Esophagus squamous epithelium (tissue), 5 donors: ENCODE results near the gene RAP2A. TPM values are rescaled to one million over a fixed set of nuclear protein-coding genes. Genes with fewer than 3 reads are reported as not detected.
A peak's percentile ranks its signal among the peaks of the same experiment; 100 is the strongest.

ENCODE experiments used
- DNase-seq: peaks from one replicate; lab custom pipeline; 2025; lab: John Stamatoyannopoulos, UW
- H3K27ac ChIP-seq, 4 donors: fragments of 200-600 bp; sonication (generic); one replicate each; pipeline ENCODE4 v1.5.1; 2016 to 2019; ENCODE audit warnings: mild to moderate bottlenecking in 1 of 4
- H3K27me3 ChIP-seq, 4 donors: fragments of 200-600 bp; sonication (generic); 1 replicate in 3 of 4; 2 replicates in 1 of 4; pipeline versions ENCODE4 v1.5.1 to v1.6.0; 2017 to 2021; ENCODE audit warnings: antibody characterized with exemption in 1 of 4
- H3K36me3 ChIP-seq, 3 donors: fragments of 200-600 bp; sonication (generic); one replicate each; pipeline ENCODE4 v1.5.1; 2016 to 2019
- H3K4me1 ChIP-seq, 3 donors: fragments of 200-600 bp; sonication (generic); one replicate each; pipeline ENCODE4 v1.5.1; 2017 to 2019
- H3K4me3 ChIP-seq, 4 donors: fragments of 200-600 bp; sonication (generic); 1 replicate in 3 of 4; 2 replicates in 1 of 4; pipeline ENCODE4 v1.5.1; 2016 to 2019; ENCODE audit warnings: mild to moderate bottlenecking in 2 of 4, moderate library complexity in 1 of 4
- H3K9me3 ChIP-seq, 3 donors: fragments of 200-600 bp; sonication (generic); one replicate each; pipeline ENCODE4 v1.5.1; 2016 to 2019
- POLR2A ChIP-seq, 4 donors: fragments of 450-650 bp; IDR thresholded peaks; one replicate each; pipeline ENCODE4 v1.6.1; 2017; ENCODE audit warnings: antibody characterized with exemption in 4 of 4, mild to moderate bottlenecking in 4 of 4, moderate library complexity in 3 of 4
- WGBS, 2 donors: methylation state at CpG; one replicate each; pipeline ENCODE4 v1.1.5; 2018; 5-methylcytosine and 5-hydroxymethylcytosine counted together
- intact Hi-C: fragments of 100-400 bp; cut with DNase I; formaldehyde crosslinking; loops from one replicate; pipeline ENCODE4 v1.15.0; 2022
- total RNA-seq, 4 donors: library from RNA; depleted of rRNA; stranded (reverse); fragments of >200 nt; gene quantifications; one replicate each; pipeline ENCODE4 v1.1.0, GENCODE V29; 2016
- TF ChIP-seq, protein P1 (sequence below), 6 experiments: fragments of 450-650 bp in 4 of 6; fragments of 200-600 bp in 2 of 6; sonication (generic) in 2 of 6; IDR thresholded peaks; one replicate each; pipeline ENCODE4 v1.5.1; 2016 to 2019; ENCODE audit warnings: antibody characterized with exemption in 6 of 6, mild to moderate bottlenecking in 4 of 6, moderate library complexity in 4 of 6
- donor health status: DM: yes; HTN: yes; CAD: no.

RAP2A gene
- total RNA-seq, 4 donors from 2014 or later = 20.3 to 29.1 (median 26.7) TPM

- Histone ChIP-seq H3K9me3 (no peaks in the 10 kb centered on the region), H3K4me1 (peaks cover 0 to 7% (median 0%) of the 10 kb centered on the region in 3 donors), H3K4me3 (no peak overlapping the region), H3K36me3 (no peaks in the 10 kb centered on the region), H3K27me3 (no peaks in the 10 kb centered on the region), H3K27ac (no peak overlapping the region)
- TF ChIP-seq POLR2A (IDR thresholded peaks at IDR 0.05) = no peak
- TF ChIP-seq, protein P1, sequence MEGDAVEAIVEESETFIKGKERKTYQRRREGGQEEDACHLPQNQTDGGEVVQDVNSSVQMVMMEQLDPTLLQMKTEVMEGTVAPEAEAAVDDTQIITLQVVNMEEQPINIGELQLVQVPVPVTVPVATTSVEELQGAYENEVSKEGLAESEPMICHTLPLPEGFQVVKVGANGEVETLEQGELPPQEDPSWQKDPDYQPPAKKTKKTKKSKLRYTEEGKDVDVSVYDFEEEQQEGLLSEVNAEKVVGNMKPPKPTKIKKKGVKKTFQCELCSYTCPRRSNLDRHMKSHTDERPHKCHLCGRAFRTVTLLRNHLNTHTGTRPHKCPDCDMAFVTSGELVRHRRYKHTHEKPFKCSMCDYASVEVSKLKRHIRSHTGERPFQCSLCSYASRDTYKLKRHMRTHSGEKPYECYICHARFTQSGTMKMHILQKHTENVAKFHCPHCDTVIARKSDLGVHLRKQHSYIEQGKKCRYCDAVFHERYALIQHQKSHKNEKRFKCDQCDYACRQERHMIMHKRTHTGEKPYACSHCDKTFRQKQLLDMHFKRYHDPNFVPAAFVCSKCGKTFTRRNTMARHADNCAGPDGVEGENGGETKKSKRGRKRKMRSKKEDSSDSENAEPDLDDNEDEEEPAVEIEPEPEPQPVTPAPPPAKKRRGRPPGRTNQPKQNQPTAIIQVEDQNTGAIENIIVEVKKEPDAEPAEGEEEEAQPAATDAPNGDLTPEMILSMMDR (IDR thresholded peaks at IDR 0.05) = no peak
- WGBS, 2 donors = 86 to 90% methylated on average over 3 of the region's 3 CpGs
- no peak for DNase-seq
- intact Hi-C loops = no loop called here
Measured at GRCh38 chr13:97426695-97427094, 7.3 kb upstream of the RAP2A start.

- H3K4me3 ChIP-seq = peak overlapping the region in 2 of 4 donors; percentile 5 to 10
- TF ChIP-seq, protein P1 (IDR thresholded peaks at IDR 0.05) = no peak
- TF ChIP-seq POLR2A (IDR thresholded peaks at IDR 0.05) = no peak
- no peak overlapping the region for H3K27ac ChIP-seq
- no peaks in the 10 kb centered on the region for H3K9me3 ChIP-seq
- DNase-seq = no peak
- H3K27me3 ChIP-seq = no peaks in the 10 kb centered on the region
- peaks cover 0 to 15% (median 0%) of the 10 kb centered on the region in 3 donors for H3K4me1 ChIP-seq
- intact Hi-C loops = no loop called here
- H3K36me3 ChIP-seq = no peaks in the 10 kb centered on the region
- 57 to 67% methylated on average over 5 to 6 of the region's 6 CpGs for WGBS, 2 donors
Measured at GRCh38 chr13:97429681-97430081, 4.3 kb upstream of the RAP2A start.

DNA sequence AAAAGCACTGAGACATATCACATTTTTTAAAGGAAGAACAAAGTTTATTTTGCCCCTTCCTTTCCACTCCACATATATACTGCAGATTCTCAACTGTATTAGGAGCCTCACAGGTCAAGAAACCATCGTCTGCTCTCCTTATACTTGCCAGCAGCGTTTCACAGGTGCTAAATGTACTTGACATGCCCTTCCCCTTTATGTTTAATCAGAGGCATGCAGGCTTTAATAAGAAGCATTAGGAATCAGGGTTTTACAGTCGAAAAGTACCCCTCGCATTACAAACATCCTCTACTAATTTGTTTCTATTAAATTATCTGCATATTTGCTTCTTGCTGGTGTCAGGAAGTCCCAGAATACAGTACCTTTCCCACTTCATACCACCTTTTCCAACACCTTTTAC is 3.7 kb upstream of the RAP2A start:
- WGBS, 2 donors = 73 to 76% methylated on average over 4 of the region's 4 CpGs
- no peak for TF ChIP-seq POLR2A (IDR thresholded peaks at IDR 0.05)
- TF ChIP-seq, protein P1 (IDR thresholded peaks at IDR 0.05) = no peak
- no peak overlapping the region for H3K27ac ChIP-seq
- intact Hi-C loops = no loop called here
- H3K27me3 ChIP-seq = no peaks in the 10 kb centered on the region
- H3K4me1 ChIP-seq = peaks cover 0 to 20% (median 0%) of the 10 kb centered on the region in 3 donors
- no peak for DNase-seq
- H3K4me3 ChIP-seq = no peak overlapping the region
- H3K36me3 ChIP-seq = no peaks in the 10 kb centered on the region
- H3K9me3 ChIP-seq = no peaks in the 10 kb centered on the region

DNA sequence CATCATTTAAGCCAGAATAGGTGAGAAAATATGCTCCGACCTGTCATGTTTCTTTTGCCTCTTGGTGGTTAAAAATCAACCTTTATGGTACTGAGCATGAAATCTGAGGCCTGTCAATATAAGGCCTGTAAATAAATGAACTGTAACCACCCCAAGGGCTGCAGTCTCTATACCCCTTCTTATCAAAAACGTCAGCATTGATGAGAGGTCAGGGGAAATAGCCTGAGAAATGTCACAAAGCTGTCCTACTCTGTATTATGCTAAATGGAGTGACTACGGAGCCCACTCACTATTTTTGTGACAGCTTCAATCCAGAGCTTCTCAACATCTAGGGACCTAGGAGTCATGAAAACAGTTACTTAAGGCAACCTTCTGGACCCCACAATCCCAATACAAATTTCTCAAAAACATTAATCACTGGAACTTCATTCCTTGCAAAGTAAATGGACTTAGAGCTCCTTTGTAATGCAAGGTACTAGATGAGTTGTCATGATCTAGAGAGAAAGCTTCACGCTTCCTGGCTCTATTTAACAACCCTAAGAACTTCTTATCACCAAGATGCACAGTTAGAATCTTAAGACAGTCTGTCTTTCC is 2.7 kb upstream of the RAP2A start:
- H3K36me3 ChIP-seq = no peaks in the 10 kb centered on the region
- H3K9me3 ChIP-seq = no peaks in the 10 kb centered on the region
- H3K4me1 ChIP-seq = peaks cover 2 to 30% (median 6%) of the 10 kb centered on the region in 3 donors
- 67 to 83% methylated on average over 3 to 4 of the region's 4 CpGs for WGBS, 2 donors
- H3K27ac ChIP-seq = peak overlapping the region in 1 of 4 donors; percentile 11
- no peak for DNase-seq
- H3K4me3 ChIP-seq = no peak overlapping the region
- intact Hi-C loops = no loop called here
- no peaks in the 10 kb centered on the region for H3K27me3 ChIP-seq
- TF ChIP-seq POLR2A (IDR thresholded peaks at IDR 0.05) = no peak
- TF ChIP-seq, protein P1 (IDR thresholded peaks at IDR 0.05) = no peak

- Histone ChIP-seq H3K9me3 (no peaks in the 10 kb centered on the region), H3K4me1 (peaks cover 4 to 41% (median 6%) of the 10 kb centered on the region in 3 donors), H3K4me3 (peak overlapping the region; percentile 82 to 94 (median 89)), H3K36me3 (no peaks in the 10 kb centered on the region), H3K27me3 (no peaks in the 10 kb centered on the region), H3K27ac (peak overlapping the region; percentile 100)
- 10 to 12% methylated on average over 19 of the region's 19 CpGs for WGBS, 2 donors
- DNase-seq = no peak
- intact Hi-C loops = no loop called here
- TF ChIP-seq, protein P1 (IDR thresholded peaks at IDR 0.05) = no peak
- peak in 1 of 4 donors; percentile 44 for TF ChIP-seq POLR2A (IDR thresholded peaks at IDR 0.05)
Measured at GRCh38 chr13:97432232-97432916, 1.6 kb upstream of the RAP2A start.
